ENCODE data around the gene CFAP97D2. TPM values are rescaled to one million over a fixed set of nuclear protein-coding genes. Genes with fewer than 3 reads are reported as not detected.
"Not testable (repeated sequence)": the region's sequence is repeated elsewhere in the genome, so short reads cannot be mapped to it uniquely, and the experiment has no call there.

CFAP97D2 gene
- total and polyA plus RNA-seq, 2 donors from 2014 or later = not detected

- Histone ChIP-seq H3K9ac (ENCODE audit: low read length in 3 of 3) (no peak overlapping the region), H3K4me1 (ENCODE audit: control insufficient read depth in 2 of 3, insufficient read depth in 2 of 3, low read depth in 1 of 3, low read length in 3 of 3) (no peaks in the 10 kb centered on the region), H3K27me3 (ENCODE audit: control insufficient read depth, insufficient read depth, low read length) (no peaks in the 10 kb centered on the region), H3K36me3 (ENCODE audit: control insufficient read depth in 2 of 3, insufficient read depth in 3 of 3, low read length in 3 of 3) (peaks cover 26 to 70% (median 45%) of the 10 kb centered on the region in 3 donors), H3K9me3 (ENCODE audit: control insufficient read depth in 2 of 3, insufficient read depth in 1 of 3, low read length in 3 of 3) (no peaks in the 10 kb centered on the region), H3K27ac (ENCODE audit: low read depth in 2 of 2, low read length in 2 of 2) (no peak overlapping the region), H3K4me3 (ENCODE audit: low read length in 3 of 3) (no peak overlapping the region)
- FAIRE-seq = no peak
- no peak for DNase-seq
- TF ChIP-seq CTCF (IDR thresholded peaks at IDR 0.05; ENCODE audit: borderline replicate concordance, extremely low read depth, insufficient read depth) = no peak
- intact Hi-C loops (cut with DNase I) = no loop called here
Observed at GRCh38 chr13:114244637-114245036, 65.6 kb downstream of the CFAP97D2 start.

GRCh38 chr13:114248011-114248410 lies 69.0 kb downstream of the CFAP97D2 start:
- intact Hi-C loops (cut with DNase I) = no loop called here
- no peak for TF ChIP-seq CTCF (IDR thresholded peaks at IDR 0.05; ENCODE audit: borderline replicate concordance, extremely low read depth, insufficient read depth)
- Histone ChIP-seq H3K4me1 (ENCODE audit: control insufficient read depth in 2 of 3, insufficient read depth in 2 of 3, low read depth in 1 of 3, low read length in 3 of 3) (no peaks in the 10 kb centered on the region), H3K27me3 (ENCODE audit: control insufficient read depth, insufficient read depth, low read length) (no peaks in the 10 kb centered on the region), H3K9me3 (ENCODE audit: control insufficient read depth in 2 of 3, insufficient read depth in 1 of 3, low read length in 3 of 3) (no peaks in the 10 kb centered on the region), H3K4me3 (ENCODE audit: low read length in 3 of 3) (no peak overlapping the region), H3K36me3 (ENCODE audit: control insufficient read depth in 2 of 3, insufficient read depth in 3 of 3, low read length in 3 of 3) (peaks cover 22 to 72% (median 37%) of the 10 kb centered on the region in 3 donors), H3K27ac (ENCODE audit: low read depth in 2 of 2, low read length in 2 of 2) (no peak overlapping the region), H3K9ac (ENCODE audit: low read length in 3 of 3) (no peak overlapping the region)
- no peak for DNase-seq
- no peak for FAIRE-seq

GRCh38 chr13:114249077-114249476 lies 70.0 kb downstream of the CFAP97D2 start:
- DNase-seq (no peak), FAIRE-seq (no peak)
- Histone ChIP-seq H3K4me1 (ENCODE audit: control insufficient read depth in 2 of 3, insufficient read depth in 2 of 3, low read depth in 1 of 3, low read length in 3 of 3) (no peaks in the 10 kb centered on the region), H3K36me3 (ENCODE audit: control insufficient read depth in 2 of 3, insufficient read depth in 3 of 3, low read length in 3 of 3) (peaks cover 19 to 64% (median 32%) of the 10 kb centered on the region in 3 donors), H3K9ac (ENCODE audit: low read length in 3 of 3) (no peak overlapping the region), H3K4me3 (ENCODE audit: low read length in 3 of 3) (no peak overlapping the region), H3K27ac (ENCODE audit: low read depth in 2 of 2, low read length in 2 of 2) (no peak overlapping the region), H3K9me3 (ENCODE audit: control insufficient read depth in 2 of 3, insufficient read depth in 1 of 3, low read length in 3 of 3) (no peaks in the 10 kb centered on the region), H3K27me3 (ENCODE audit: control insufficient read depth, insufficient read depth, low read length) (no peaks in the 10 kb centered on the region)
- intact Hi-C loops (cut with DNase I) = no loop called here
- TF ChIP-seq CTCF (IDR thresholded peaks at IDR 0.05; ENCODE audit: borderline replicate concordance, extremely low read depth, insufficient read depth) = no peak

- H3K27me3 ChIP-seq (ENCODE audit: control insufficient read depth, insufficient read depth, low read length); H3K27ac ChIP-seq (ENCODE audit: low read depth in 2 of 2, low read length in 2 of 2); DNase-seq; H3K9me3 ChIP-seq (ENCODE audit: control insufficient read depth in 2 of 3, insufficient read depth in 1 of 3, low read length in 3 of 3); FAIRE-seq; H3K4me3 ChIP-seq (ENCODE audit: low read length in 3 of 3); intact Hi-C loops (cut with DNase I); H3K9ac ChIP-seq (ENCODE audit: low read length in 3 of 3); H3K4me1 ChIP-seq (ENCODE audit: control insufficient read depth in 2 of 3, insufficient read depth in 2 of 3, low read depth in 1 of 3, low read length in 3 of 3): not testable (repeated sequence)
- peaks cover 14 to 56% (median 17%) of the 10 kb centered on the region in 3 donors for H3K36me3 ChIP-seq (ENCODE audit: control insufficient read depth in 2 of 3, insufficient read depth in 3 of 3, low read length in 3 of 3)
Observed at GRCh38 chr13:114251639-114252440, 72.8 kb downstream of the CFAP97D2 start.
